GM19395 (cell line): ENCODE measurements around the gene ATP8B1.
A peak's percentile ranks its signal among the peaks of the same experiment; 100 is the strongest.
"Not testable (repeated sequence)": the region's sequence is repeated elsewhere in the genome, so short reads cannot be mapped to it uniquely, and the experiment has no call there.

Experiments used
- ATAC-seq: cut with Tn5 transposase; IDR thresholded peaks from one replicate; pipeline ENCODE4 v1.9.1; 2021; ENCODE audit warnings: mild to moderate bottlenecking, moderate library complexity; ENCODE audit not compliant: unreplicated experiment

ATP8B1 gene

DNA sequence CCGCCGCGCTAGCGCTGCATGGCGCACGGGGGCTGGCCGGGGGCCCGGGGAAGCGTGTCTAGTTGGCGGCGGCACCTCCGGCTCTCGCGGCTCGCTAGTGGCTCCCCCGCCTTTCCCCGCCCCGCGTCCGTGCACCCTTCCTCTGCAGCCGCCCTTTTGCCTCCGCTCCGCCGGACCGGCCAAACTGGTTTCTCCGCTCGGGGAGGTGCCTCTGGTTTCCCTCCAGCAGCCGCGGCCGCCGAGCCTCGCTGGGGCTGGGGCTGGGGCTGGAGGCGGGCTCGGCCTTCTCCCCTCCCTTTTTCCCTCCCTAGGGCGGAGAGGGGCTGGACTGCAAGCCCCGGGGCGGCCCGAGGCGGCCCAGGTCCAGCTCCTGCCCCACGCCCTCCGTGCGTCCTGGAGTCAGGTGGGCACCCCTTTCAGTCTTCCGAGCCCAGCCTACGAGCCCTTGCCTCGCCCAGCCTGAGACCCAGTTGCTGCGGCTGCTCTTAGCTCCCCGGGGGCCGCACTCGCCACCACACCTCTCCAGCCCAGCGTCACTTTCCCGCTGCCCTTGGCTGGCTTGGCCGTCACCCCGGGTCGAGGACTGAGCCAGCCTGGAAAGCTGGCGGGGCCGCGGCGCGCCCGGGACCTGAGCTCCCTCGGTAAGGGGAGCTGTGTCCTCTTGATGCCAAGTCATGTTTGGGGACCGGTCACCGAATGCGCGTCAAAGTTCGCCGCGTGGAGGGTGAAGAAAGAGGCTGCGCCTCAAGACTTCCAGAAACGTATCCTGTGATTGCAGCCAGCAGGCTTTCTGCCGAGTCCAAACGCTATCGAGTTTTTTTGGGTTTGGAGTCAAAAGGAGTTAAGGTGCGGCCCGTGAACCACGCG is at the start of gene ATP8B1:
Gene ATP8B1 (minus strand): TSS at position 213 of the 867 bp plus-strand sequence. CDS start 71,508 bp downstream, outside the sequence.
- peak; percentile 57 for ATAC-seq

GRCh38 chr18:57850063-57850462 is 46.9 kb upstream of the ATP8B1 start:
- ATAC-seq = no peak

DNA sequence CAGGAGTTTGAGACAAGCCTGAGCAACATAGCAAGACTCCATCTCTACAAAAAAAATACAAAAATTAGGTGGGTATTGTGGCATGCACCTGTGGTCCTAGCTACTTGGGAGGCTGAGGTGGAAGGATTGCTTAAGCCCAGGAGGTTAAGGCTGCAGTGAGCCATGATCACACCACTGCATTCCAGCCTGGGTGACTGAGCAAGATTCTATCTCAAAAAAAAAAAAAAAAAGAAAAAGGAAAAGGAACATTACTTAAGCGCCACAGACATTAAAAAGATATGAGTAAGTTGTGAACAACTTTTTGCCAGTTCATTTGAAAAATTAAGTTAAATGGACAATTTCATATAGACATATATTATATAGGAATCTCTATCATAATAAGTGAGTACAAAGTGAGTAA is 45.3 kb upstream of the ATP8B1 start:
- ATAC-seq = not testable (repeated sequence)

- ATAC-seq = not testable (repeated sequence)
Measured at GRCh38 chr18:57847431-57847830, 44.3 kb upstream of the ATP8B1 start.

DNA sequence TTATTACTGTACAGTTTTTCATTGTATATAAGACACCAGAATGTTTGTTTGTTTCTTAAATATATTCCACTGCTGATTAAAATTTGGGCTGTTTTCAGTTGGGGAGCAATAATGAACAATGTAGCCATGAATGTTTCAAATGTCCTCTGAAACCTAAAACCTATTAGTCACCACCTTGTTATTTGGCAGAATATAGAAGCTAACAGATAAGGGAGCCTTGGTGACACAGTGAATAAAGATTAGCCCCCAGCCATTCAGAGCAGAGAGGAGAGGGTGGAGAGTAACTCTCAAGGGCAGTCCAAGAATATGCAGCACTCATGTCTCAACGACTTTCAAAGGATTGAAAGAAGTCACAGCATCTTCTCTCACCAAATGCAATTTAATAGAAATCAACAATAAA is 43.1 kb upstream of the ATP8B1 start:
- ATAC-seq = no peak

GRCh38 chr18:57845605-57846074 is 42.5 kb upstream of the ATP8B1 start:
- ATAC-seq = no peak

DNA sequence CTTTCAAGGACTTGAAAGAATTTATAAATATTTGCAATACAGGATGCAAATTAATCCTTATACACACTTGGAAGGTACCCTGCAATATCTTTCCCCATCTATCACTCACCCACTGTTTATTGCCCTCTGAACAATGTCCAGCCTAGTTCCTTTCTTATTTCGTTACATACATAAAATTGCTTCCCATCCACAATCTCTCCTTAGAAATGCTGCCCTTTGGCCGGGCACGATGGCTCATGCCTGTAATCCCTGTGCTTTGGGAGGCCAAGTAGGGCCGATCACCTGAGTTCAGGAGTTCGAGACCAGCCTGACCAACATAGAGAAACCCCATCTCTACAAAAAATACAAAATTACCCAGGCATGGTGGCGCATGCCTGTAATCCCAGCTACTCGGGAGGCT is 41.2 kb upstream of the ATP8B1 start:
- ATAC-seq = no peak

DNA sequence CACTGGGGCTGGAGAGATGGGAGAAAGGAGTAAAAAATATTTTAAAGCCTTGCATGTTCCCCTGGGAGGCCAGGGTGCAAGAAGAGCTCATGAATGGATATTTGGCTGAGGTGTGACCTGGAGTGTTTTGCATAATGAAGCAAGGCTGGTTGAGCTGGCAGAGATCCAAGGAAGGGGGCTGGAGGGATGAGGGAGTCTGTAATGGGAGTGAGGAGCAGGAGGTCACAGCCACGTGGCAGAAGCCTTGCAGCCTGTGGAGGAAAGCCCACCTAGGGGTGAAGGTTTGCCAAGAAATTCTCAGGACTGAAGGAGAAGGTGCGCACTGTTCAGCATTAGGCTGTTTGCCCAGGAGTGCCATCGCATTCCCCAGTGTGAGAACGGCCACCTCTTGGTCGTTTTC is 40.3 kb upstream of the ATP8B1 start:
- no peak for ATAC-seq

GRCh38 chr18:57841568-57841967 is 38.5 kb upstream of the ATP8B1 start:
- peak; percentile 44 for ATAC-seq

GRCh38 chr18:57839942-57840381 is 36.8 kb upstream of the ATP8B1 start:
- ATAC-seq = no peak

DNA sequence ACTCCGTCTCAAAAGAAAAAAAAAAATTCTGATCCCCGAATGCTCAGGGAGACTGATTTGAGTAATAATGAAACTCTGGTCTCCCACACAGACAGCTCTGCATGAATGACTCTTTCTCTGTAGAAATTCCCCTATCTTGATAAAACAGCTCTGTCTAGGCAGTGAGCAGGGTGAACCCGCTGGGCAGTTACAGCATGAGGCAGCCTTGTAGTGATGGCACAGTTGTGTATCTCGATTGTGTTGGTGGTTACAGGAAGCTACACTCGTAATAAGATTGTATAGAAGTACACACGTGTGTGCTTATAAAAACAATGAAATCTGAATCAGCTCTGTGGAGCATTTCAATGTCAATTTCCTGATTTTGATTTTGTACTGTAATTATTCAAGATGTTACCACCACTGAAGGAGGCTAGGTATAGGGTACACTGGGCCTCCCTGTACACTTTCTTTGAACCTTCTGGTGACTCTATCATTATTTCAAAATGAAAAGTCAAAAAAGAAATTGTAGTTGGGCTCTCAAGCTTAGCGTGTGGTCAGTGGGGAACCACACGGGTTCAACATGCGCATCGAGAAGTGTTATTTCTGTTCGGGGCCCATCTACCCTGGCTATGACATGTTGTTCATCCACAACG is 34.9 kb upstream of the ATP8B1 start:
- peak; percentile 86 for ATAC-seq

GRCh38 chr18:57836557-57836956 is 33.4 kb upstream of the ATP8B1 start:
- no peak for ATAC-seq

GRCh38 chr18:57835904-57836303 is 32.8 kb upstream of the ATP8B1 start:
- ATAC-seq = no peak

- no peak for ATAC-seq
Measured at GRCh38 chr18:57834616-57835015, 31.5 kb upstream of the ATP8B1 start.

GRCh38 chr18:57833441-57834101 is 30.5 kb upstream of the ATP8B1 start:
- peak; percentile 52 for ATAC-seq

- ATAC-seq = no peak
Measured at GRCh38 chr18:57832730-57833129, 29.6 kb upstream of the ATP8B1 start.

DNA sequence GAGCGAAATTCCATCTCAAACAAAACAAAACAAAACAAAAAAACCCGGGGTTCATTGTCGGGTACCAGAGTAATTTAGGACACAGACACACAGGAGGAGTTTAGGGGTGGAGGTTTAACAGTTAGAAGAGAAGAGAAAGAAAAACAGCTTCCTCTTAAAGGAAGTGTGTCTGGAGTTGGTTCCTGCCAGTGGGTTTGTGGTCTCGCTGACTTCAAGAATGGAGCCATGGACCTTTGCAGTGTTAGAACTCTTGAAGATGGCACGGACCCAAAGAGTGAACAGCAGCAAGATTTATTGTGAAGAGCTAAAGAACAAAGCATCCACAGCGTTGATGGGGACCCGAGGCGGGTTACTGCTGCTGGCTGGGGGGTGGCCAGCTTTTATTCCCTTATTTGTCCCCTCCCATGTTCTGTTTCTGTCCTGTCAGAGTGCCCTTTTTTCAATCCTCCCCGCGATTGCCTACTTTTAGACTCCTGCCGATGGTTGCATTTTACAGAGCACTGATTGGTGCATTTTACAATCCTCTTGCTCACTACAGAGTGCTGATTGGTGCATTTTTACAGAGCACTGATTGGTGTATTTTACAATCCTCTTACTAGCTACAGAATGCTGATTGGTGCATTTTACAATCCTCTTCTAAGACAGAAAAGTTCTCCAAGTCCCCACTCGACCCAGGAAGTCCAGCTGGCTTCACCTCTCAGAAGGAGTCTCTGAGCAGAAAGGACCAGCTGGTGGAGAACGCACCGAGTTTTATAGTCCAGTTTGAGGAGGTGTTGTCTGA is 28.7 kb upstream of the ATP8B1 start:
- ATAC-seq = no peak

GRCh38 chr18:57827646-57828045 is 24.5 kb upstream of the ATP8B1 start:
- ATAC-seq = no peak

DNA sequence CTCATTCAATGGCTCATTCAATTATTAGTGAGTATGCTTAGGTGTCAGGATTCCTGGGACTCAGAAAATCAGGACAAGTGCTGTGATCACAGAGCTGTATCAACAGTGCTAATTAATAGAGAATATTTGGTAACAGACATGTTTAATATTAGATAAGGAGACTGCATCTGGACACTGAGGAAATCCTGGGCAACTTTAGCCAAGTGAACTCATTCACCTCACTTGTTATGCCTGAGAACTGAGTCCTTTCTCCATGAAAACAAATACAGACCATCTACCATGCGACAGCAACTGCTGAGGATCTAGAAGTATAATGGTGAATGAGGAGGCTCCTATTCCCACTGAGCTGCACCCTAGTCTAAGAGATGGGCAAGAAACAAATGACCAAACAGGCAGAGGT is 23.1 kb upstream of the ATP8B1 start:
- no peak for ATAC-seq

GRCh38 chr18:57820583-57820982 is 17.5 kb upstream of the ATP8B1 start:
- not testable (repeated sequence) for ATAC-seq
